ENCODE results near the gene C17orf67.

C17orf67 gene

DNA sequence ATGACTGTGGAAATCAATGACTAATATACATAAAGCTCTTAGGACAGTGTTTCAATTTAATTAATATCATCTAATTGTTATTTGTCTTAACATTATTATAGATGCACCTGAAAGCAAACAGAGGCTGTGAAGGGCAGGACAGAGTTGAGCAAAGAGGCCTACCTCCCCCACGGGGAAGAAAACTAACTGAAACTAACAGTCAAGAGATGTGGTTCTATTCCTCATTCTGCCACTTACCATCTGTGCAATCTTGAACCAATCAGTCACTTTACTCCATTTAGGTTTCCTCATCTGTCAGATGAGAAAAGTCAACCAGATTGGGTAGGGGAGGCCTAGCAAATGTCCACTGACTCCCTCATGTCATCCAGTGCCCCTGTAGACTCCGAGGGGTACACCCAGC, 59.1 kb downstream of the C17orf67 start:
- TF ChIP-seq, protein P1, sequence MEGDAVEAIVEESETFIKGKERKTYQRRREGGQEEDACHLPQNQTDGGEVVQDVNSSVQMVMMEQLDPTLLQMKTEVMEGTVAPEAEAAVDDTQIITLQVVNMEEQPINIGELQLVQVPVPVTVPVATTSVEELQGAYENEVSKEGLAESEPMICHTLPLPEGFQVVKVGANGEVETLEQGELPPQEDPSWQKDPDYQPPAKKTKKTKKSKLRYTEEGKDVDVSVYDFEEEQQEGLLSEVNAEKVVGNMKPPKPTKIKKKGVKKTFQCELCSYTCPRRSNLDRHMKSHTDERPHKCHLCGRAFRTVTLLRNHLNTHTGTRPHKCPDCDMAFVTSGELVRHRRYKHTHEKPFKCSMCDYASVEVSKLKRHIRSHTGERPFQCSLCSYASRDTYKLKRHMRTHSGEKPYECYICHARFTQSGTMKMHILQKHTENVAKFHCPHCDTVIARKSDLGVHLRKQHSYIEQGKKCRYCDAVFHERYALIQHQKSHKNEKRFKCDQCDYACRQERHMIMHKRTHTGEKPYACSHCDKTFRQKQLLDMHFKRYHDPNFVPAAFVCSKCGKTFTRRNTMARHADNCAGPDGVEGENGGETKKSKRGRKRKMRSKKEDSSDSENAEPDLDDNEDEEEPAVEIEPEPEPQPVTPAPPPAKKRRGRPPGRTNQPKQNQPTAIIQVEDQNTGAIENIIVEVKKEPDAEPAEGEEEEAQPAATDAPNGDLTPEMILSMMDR (IDR thresholded peaks at IDR 0.05; ENCODE audit: low read depth, low read length), result no peak
- no peak for DNase-seq (ENCODE audit: extremely low read depth, low read depth)

DNA sequence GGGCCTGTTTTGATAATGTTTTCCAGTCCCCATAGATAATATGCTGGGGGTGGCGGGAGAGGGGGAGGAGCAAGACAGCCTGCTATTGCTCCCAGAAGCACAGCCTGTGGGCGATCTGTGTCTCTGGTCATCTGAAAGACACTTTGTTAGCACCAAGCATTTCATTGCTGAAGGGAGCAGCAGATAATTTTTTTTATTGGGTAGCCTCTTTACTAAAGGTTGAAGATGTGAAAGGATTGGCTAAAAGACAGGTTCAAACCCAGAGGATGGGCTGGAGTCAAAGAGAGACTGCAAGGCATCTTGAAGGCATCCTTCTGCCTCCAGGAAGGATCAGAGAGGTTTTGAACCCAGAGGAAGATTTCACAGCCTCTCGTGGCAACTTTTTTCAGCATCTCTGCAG, 60.6 kb downstream of the C17orf67 start:
- DNase-seq (ENCODE audit: extremely low read depth, low read depth), result no peak
- TF ChIP-seq, protein P1 (IDR thresholded peaks at IDR 0.05; ENCODE audit: low read depth, low read length), result no peak

DNA sequence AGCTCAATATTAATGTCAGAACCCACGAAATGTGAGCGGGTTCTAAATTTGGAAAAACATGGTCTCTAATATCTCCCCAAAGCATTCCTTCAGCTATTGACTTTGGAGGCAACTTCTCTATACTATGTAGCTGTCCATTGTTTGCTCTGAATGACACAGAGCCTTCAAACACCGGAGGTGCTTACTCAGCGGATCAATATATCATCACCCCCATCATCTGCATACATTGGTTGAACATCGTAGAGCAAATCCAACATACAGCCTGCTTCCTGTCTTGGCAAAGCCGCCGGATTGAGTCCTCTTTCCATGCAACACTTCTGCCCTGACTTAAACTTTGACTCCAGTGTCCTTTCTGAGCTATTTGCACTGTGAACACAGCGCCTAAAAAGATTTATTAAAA, 61.3 kb downstream of the C17orf67 start:
- no peak for DNase-seq (ENCODE audit: extremely low read depth, low read depth)
- TF ChIP-seq, protein P1 (IDR thresholded peaks at IDR 0.05; ENCODE audit: low read depth, low read length), result no peak

DNA sequence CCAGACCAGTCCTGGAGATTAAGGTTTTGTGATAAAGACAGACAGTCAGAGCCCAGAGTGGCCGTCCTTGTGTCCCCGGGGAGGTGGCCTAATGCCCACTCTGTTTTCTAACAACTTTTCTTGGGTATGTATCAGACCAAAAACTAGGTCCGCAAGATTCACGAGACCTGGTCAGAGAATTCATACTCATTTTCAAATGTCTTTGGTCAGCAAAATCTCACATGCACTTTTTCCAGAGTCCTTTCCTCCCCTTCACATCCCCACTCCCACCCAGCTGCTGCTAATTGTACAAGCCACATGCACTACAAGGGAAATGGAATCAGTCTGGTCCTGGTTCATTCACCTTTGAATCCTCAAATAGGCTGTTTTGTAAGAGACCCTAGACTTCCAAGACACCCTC, 61.7 kb downstream of the C17orf67 start:
- TF ChIP-seq, protein P1 (IDR thresholded peaks at IDR 0.05; ENCODE audit: low read depth, low read length), result no peak
- no peak for DNase-seq (ENCODE audit: extremely low read depth, low read depth)

DNA sequence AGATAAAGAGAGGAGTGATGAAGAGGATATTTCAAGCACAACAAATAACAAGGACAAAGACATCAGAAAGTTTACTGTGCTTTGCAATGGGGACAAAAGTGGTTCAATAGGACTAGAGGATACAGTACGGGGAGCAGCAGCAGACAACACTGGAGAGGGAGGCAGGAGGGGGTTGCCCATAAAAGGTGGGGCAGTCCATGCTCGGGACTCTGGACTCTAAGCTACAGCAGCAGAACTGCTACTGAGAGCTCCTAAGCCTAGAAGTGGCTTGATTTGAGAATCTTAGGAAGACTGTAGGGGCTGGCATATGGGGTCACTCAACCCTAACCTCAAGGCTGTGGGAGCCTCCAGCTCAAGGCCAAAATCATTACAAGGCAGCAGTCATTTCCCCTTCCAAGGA, 62.2 kb downstream of the C17orf67 start:
- no peak for DNase-seq (ENCODE audit: extremely low read depth, low read depth)
- TF ChIP-seq, protein P1 (IDR thresholded peaks at IDR 0.05; ENCODE audit: low read depth, low read length), result no peak

DNA sequence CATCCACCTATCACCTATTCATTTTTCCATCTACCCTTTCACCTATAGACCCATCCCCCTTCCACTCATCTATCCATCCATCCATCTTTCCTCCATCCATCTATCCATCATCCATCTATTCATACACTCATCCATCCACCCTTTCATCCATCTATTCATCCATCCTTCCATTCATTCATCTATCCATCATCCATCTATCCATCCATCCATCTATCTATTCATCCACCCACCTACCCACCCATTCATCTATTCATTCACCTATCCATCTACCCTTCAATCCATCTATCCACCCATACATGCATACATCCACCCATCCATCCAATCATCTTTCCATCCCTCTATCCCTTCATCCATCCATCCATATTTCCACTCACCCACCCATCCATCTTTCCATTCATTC, 63.3 kb downstream of the C17orf67 start:
- no peak for DNase-seq (ENCODE audit: extremely low read depth, low read depth)
- TF ChIP-seq, protein P1 (IDR thresholded peaks at IDR 0.05; ENCODE audit: low read depth, low read length), result no peak

DNA sequence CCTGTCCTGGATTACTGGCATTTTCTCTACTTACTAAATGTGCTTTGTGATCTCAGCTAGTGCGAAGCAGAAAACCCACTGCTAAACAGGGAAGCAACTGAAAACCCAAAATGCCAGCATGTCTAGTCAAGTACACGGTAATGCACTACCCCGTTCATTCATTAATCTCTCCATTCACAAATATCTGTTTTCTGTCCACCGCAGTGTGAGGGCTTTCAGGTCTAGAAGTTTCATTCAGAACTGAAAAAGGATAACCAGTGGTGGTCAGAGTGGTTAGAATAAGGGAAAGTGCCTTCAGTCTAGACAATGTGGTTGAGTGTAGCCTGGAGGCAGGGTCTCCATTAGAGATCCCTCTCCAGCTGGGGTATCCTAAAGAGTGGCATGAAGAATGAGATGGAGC, 68.3 kb downstream of the C17orf67 start:
- DNase-seq (ENCODE audit: extremely low read depth, low read depth), result no peak
- TF ChIP-seq, protein P1 (IDR thresholded peaks at IDR 0.05; ENCODE audit: low read depth, low read length), result no peak
